ENCODE measurements around the gene KCTD16. TPM values are rescaled to one million over a fixed set of nuclear protein-coding genes. Genes with fewer than 3 reads are reported as not detected.

The KCTD16 gene
- total RNA-seq, 4 donors from 2014 or later: under 0.01 to 0.19 (median 0.17) TPM; not detected in 1

- TF ChIP-seq, protein P1, sequence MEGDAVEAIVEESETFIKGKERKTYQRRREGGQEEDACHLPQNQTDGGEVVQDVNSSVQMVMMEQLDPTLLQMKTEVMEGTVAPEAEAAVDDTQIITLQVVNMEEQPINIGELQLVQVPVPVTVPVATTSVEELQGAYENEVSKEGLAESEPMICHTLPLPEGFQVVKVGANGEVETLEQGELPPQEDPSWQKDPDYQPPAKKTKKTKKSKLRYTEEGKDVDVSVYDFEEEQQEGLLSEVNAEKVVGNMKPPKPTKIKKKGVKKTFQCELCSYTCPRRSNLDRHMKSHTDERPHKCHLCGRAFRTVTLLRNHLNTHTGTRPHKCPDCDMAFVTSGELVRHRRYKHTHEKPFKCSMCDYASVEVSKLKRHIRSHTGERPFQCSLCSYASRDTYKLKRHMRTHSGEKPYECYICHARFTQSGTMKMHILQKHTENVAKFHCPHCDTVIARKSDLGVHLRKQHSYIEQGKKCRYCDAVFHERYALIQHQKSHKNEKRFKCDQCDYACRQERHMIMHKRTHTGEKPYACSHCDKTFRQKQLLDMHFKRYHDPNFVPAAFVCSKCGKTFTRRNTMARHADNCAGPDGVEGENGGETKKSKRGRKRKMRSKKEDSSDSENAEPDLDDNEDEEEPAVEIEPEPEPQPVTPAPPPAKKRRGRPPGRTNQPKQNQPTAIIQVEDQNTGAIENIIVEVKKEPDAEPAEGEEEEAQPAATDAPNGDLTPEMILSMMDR (IDR thresholded peaks at IDR 0.05; ENCODE audit: low read depth): no peak
Measured at GRCh38 chr5:144391044-144391443, 220.4 kb downstream of the KCTD16 start.

- TF ChIP-seq, protein P1 (IDR thresholded peaks at IDR 0.05; ENCODE audit: low read depth): no peak
Measured at GRCh38 chr5:144393641-144394435, 223.2 kb downstream of the KCTD16 start.

- TF ChIP-seq, protein P1 (IDR thresholded peaks at IDR 0.05; ENCODE audit: low read depth): no peak
Measured at GRCh38 chr5:144395704-144396103, 225.0 kb downstream of the KCTD16 start.

DNA sequence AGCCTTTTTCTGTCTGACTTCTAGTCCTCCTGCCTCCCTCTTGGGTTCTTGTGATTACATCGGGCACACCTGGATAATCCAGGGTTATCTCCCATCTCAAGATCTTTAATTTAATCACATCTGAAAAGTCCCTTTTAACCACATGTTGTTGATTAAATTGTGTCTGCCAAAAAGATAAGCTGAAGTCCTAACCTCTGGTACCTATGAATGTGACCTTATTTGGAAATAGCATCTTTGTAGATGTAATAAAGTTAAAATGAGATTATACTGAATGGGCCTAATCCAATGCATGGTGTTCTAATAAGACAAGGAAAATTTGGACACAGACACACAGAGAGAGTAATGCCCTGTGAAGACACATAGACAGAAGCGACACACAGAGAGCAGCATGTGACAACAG is 232.4 kb downstream of the KCTD16 start:
- TF ChIP-seq, protein P1 (IDR thresholded peaks at IDR 0.05; ENCODE audit: low read depth): no peak

DNA sequence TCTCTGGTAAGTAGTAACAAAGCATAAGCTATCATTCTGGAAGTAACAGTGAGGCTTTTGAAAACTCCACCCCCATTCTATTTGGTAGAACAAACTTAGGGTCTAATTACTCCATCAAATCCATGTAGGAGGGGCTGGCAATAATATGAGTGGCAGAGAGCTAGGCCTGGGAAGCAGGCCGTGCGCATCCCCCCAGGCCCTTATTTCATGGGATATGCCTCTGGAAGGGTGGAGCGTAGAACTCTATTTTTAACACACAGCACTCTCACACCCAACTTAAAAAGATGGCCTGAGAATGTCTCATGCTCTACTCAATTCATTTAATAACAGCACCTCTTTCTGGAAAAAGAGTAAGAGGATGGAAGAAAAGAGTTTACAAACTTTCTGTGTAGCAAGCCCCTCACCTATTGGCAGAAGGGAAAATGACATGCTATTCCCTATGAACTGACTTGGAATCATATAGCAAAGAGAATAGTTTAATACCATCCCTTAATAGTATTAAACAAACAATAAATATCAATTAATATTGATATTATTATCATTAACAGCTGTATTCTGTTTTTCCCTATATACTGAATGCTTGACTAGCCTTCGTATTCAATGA is 233.2 kb downstream of the KCTD16 start:
- TF ChIP-seq, protein P1 (IDR thresholded peaks at IDR 0.05; ENCODE audit: low read depth): no peak

DNA sequence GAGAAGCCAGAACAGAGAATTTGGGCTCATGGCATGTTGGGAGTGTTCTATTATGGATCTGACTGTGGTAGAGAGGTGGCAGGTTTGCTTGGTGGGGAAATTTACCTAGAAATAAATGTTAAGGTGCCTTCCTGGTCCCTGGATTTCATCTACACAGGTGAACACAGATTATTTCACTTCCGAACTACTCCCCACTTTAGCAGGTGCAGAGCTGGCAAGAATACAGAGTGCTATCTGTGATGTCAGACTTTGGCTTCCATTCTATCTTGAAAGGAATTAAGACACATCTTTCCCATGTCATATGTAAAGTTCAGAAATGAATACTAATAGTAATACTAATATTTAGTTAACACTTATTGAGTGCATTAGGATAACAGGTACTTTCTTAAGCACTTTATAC is 234.0 kb downstream of the KCTD16 start:
- TF ChIP-seq, protein P1 (IDR thresholded peaks at IDR 0.05; ENCODE audit: low read depth): no peak

DNA sequence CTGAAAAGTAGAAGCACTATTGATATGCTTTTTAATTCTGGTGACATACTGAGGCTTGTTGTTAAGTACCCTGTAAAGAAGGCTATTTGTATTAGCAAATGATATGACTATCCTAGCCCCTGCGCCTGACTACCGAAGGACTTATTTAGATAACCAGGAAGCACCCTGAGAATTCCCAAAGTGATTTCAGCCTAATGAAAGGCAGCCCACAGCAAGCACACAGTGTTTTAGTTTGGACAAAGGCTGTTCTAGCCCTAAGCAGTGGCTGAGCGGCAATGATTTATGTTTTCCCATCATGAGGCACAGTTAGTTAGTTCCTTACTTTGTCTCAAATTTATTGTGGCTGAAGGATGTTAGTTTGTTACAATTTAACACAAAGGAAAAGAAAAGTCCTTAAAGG is 235.3 kb downstream of the KCTD16 start:
- TF ChIP-seq, protein P1 (IDR thresholded peaks at IDR 0.05; ENCODE audit: low read depth): no peak

All from subcutaneous adipose tissue (tissue), 4 donors.